Astrocyte (in vitro differentiated cells and primary cell): ENCODE results near the gene ELSPBP1. TPM values are rescaled to one million over a fixed set of nuclear protein-coding genes. Genes with fewer than 3 reads are reported as not detected.

Experiments
- DNase-seq: peaks from one replicate; pipeline ENCODE4 v3.0.0-alpha.2; 2010; ENCODE audit warnings: low read depth
- FAIRE-seq: peaks from 2 replicates; lab custom pipeline; 2011; peaks lifted over from hg19 to GRCh38; lab: Jason Lieb, UNC
- H2AFZ ChIP-seq: 2 replicates; pipeline ENCODE4 v1.6.0; 2012; ENCODE audit warnings: low read depth, low read length, inconsistent platforms
- H3K27ac ChIP-seq: 2 replicates; pipeline ENCODE4 v1.5.1; 2011; ENCODE audit warnings: low read depth, low read length, inconsistent platforms
- H3K27me3 ChIP-seq: 2 replicates; pipeline ENCODE4 v1.6.0; 2011; ENCODE audit warnings: low read length, inconsistent platforms; ENCODE audit not compliant: insufficient read depth
- H3K36me3 ChIP-seq: 2 replicates; pipeline ENCODE4 v1.5.1; 2011; ENCODE audit warnings: low read length, inconsistent platforms; ENCODE audit not compliant: insufficient read depth
- H3K4me1 ChIP-seq: 2 replicates; pipeline ENCODE4 v1.5.1; 2011; ENCODE audit warnings: low read length, inconsistent platforms; ENCODE audit not compliant: insufficient read depth
- H3K4me2 ChIP-seq: 2 replicates; pipeline ENCODE4 v1.6.0; 2012; ENCODE audit warnings: low read length, inconsistent platforms
- H3K4me3 ChIP-seq: 2 replicates; pipeline ENCODE4 v1.5.1; 2011; ENCODE audit warnings: low read depth, mild to moderate bottlenecking, low read length, inconsistent platforms; ENCODE audit not compliant: insufficient read depth
- H3K79me2 ChIP-seq: 2 replicates; pipeline ENCODE4 v1.6.0; 2012; ENCODE audit warnings: mild to moderate bottlenecking, low read length, inconsistent platforms; ENCODE audit not compliant: insufficient read depth
- H3K9ac ChIP-seq: 2 replicates; pipeline ENCODE4 v1.6.0; 2012; ENCODE audit warnings: mild to moderate bottlenecking, low read length, inconsistent platforms
- H3K9me3 ChIP-seq: 2 replicates; pipeline ENCODE4 v1.5.1; 2012; ENCODE audit warnings: low read depth, mild to moderate bottlenecking, low read length, inconsistent platforms; ENCODE audit not compliant: insufficient read depth
- H4K20me1 ChIP-seq: 2 replicates; pipeline ENCODE4 v1.6.0; 2012; ENCODE audit warnings: low read length, inconsistent platforms; ENCODE audit not compliant: insufficient read depth
- H3K27ac Mint-ChIP-seq: one replicate; pipeline ENCODE4 v1.8.0; 2021; ENCODE audit warnings: mild to moderate bottlenecking, mixed read lengths; ENCODE audit not compliant: unreplicated experiment
- H3K27me3 Mint-ChIP-seq: one replicate; pipeline ENCODE4 v1.8.0; 2021; ENCODE audit warnings: low read depth, mixed read lengths; ENCODE audit not compliant: unreplicated experiment
- H3K36me3 Mint-ChIP-seq: one replicate; pipeline ENCODE4 v1.8.0; 2021; ENCODE audit warnings: low read depth, mixed read lengths; ENCODE audit not compliant: unreplicated experiment
- H3K4me1 Mint-ChIP-seq: one replicate; pipeline ENCODE4 v1.8.0; 2021; ENCODE audit warnings: low read depth, mixed read lengths; ENCODE audit not compliant: unreplicated experiment
- H3K4me3 Mint-ChIP-seq: one replicate; pipeline ENCODE4 v1.8.0; 2021; ENCODE audit warnings: mild to moderate bottlenecking, moderate library complexity, mixed read lengths; ENCODE audit not compliant: unreplicated experiment
- H3K9me3 Mint-ChIP-seq: one replicate; pipeline ENCODE4 v1.8.0; 2021; ENCODE audit warnings: mild to moderate bottlenecking, mixed read lengths; ENCODE audit not compliant: unreplicated experiment
- EZH2 ChIP-seq: IDR thresholded peaks from 2 replicates; pipeline ENCODE4 v1.6.1; 2012; ENCODE audit warnings: mild to moderate bottlenecking, low read length, inconsistent platforms; ENCODE audit not compliant: insufficient read depth
- total RNA-seq: library from RNA; stranded (reverse); gene quantifications from 2 replicates; pipeline ENCODE4 v1.2.1, GENCODE V29; 2021
- TF ChIP-seq, protein P1 (sequence below): IDR thresholded peaks from 2 replicates; pipeline ENCODE4 v1.5.1; 2011; ENCODE audit warnings: low read depth, mild to moderate bottlenecking, inconsistent platforms, low read length, moderate library complexity; ENCODE audit not compliant: insufficient read depth

Gene ELSPBP1
- total RNA-seq, 1 donor from 2014 or later: not detected

GRCh38 chr19:48060381-48060780 is 65.9 kb downstream of the ELSPBP1 start:
- Mint-ChIP-seq H3K4me3 (no peak overlapping the region), H3K9me3 (peaks cover 6% of the 10 kb centered on the region), H3K27ac (no peak overlapping the region), H3K36me3 (no peaks in the 10 kb centered on the region), H3K27me3 (peaks cover 7% of the 10 kb centered on the region), H3K4me1 (no peaks in the 10 kb centered on the region)
- Histone ChIP-seq H3K4me1 (no peaks in the 10 kb centered on the region), H3K9ac (no peak overlapping the region), H3K4me2 (no peak overlapping the region), H3K79me2 (no peaks in the 10 kb centered on the region), H4K20me1 (no peaks in the 10 kb centered on the region), H3K27me3 (no peaks in the 10 kb centered on the region), H2AFZ (no peak overlapping the region), H3K4me3 (no peak overlapping the region), H3K36me3 (no peaks in the 10 kb centered on the region), H3K9me3 (no peaks in the 10 kb centered on the region), H3K27ac (no peak overlapping the region)
- DNase-seq (no peak), FAIRE-seq (no peak)
- TF ChIP-seq, protein P1, sequence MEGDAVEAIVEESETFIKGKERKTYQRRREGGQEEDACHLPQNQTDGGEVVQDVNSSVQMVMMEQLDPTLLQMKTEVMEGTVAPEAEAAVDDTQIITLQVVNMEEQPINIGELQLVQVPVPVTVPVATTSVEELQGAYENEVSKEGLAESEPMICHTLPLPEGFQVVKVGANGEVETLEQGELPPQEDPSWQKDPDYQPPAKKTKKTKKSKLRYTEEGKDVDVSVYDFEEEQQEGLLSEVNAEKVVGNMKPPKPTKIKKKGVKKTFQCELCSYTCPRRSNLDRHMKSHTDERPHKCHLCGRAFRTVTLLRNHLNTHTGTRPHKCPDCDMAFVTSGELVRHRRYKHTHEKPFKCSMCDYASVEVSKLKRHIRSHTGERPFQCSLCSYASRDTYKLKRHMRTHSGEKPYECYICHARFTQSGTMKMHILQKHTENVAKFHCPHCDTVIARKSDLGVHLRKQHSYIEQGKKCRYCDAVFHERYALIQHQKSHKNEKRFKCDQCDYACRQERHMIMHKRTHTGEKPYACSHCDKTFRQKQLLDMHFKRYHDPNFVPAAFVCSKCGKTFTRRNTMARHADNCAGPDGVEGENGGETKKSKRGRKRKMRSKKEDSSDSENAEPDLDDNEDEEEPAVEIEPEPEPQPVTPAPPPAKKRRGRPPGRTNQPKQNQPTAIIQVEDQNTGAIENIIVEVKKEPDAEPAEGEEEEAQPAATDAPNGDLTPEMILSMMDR: no peak
- TF ChIP-seq EZH2: no peak

DNA sequence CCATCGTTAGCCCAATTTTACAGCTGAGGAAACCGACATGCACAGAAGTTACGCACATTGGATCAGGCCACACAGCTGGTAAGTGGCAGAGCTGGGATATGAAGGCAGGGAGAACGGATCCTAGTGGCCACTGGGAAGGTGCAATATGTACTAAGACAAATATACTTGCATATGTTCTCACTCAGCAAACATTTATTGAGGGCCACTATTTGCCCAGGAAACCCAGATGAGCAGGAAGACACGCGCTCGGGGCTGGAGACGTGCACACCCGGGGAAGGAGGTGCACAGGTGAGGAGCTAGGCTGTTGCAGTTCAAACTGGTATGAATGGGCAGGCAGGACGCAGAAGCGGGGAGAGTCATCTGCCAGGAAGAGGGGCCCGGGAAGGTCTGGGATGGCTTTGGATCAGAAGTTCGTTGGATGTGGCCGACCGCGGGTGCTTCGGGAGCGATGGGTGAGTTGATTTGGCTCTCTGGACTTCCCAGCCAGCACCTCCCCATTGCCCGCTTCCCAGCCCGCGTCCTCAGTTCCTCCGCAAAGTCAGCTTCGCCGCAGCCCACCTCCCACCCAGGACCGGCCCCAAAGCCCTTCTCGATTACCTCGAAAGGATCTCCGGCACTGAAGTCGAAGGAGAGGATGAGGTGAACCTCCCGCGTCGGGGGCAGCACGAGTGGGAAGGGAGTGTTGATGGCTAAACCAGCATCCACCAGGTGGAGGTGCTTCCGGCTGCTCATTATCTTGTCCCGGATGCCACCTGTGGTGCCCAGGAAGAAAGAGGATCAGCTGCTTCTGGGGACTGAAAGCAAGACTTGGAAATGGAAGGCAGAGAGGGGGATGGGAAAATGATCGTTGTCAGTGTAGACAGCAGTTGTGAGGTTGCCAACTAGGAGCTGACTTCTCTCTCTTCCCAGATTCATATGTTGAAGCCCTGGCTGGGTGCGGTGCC is 67.2 kb downstream of the ELSPBP1 start:
- no peak overlapping the region for H3K4me3 Mint-ChIP-seq
- Histone ChIP-seq H3K27ac (no peak overlapping the region), H3K9ac (no peak overlapping the region), H3K4me3 (no peak overlapping the region), H3K4me2 (no peak overlapping the region), H3K79me2 (no peaks in the 10 kb centered on the region), H2AFZ (no peak overlapping the region), H3K27me3 (no peaks in the 10 kb centered on the region), H3K36me3 (no peaks in the 10 kb centered on the region), H4K20me1 (no peaks in the 10 kb centered on the region), H3K4me1 (no peaks in the 10 kb centered on the region), H3K9me3 (no peaks in the 10 kb centered on the region)
- TF ChIP-seq EZH2: no peak
- TF ChIP-seq, protein P1: no peak
- no peak for FAIRE-seq
- DNase-seq: no peak
- H3K9me3 Mint-ChIP-seq: peaks cover 6% of the 10 kb centered on the region
- H3K4me1 Mint-ChIP-seq: no peaks in the 10 kb centered on the region
- peaks cover 7% of the 10 kb centered on the region for H3K27me3 Mint-ChIP-seq
- no peak overlapping the region for H3K27ac Mint-ChIP-seq
- no peaks in the 10 kb centered on the region for H3K36me3 Mint-ChIP-seq

DNA sequence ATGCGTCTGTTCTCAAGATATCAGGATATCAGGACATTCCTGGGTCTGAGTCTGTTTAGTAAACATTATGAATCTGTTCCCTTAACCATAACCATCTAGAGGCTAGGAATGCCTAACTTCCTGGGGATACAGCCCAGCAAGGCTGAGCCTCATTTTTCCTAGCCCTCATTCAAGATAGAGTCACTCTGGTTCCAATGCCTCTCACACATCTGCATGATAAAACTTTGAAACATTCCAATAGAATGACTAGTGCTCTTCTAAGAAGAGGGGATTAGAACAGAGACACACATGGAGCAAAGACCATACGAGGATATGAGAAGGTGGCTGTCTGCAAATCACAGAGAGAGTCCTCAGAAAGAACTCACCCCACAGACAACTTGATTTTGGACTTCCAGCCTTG is 70.1 kb downstream of the ELSPBP1 start:
- Mint-ChIP-seq H3K36me3 (no peaks in the 10 kb centered on the region), H3K27me3 (peaks cover 7% of the 10 kb centered on the region), H3K4me3 (no peak overlapping the region), H3K9me3 (peaks cover 6% of the 10 kb centered on the region), H3K27ac (no peak overlapping the region), H3K4me1 (no peaks in the 10 kb centered on the region)
- H3K27ac ChIP-seq: no peak overlapping the region
- no peaks in the 10 kb centered on the region for H3K27me3 ChIP-seq
- DNase-seq: peak; percentile 3
- H3K4me1 ChIP-seq: no peaks in the 10 kb centered on the region
- no peaks in the 10 kb centered on the region for H4K20me1 ChIP-seq
- no peaks in the 10 kb centered on the region for H3K36me3 ChIP-seq
- no peak overlapping the region for H3K4me3 ChIP-seq
- H3K4me2 ChIP-seq: no peak overlapping the region
- no peak for FAIRE-seq
- H3K9ac ChIP-seq: no peak overlapping the region
- H3K9me3 ChIP-seq: no peaks in the 10 kb centered on the region
- no peaks in the 10 kb centered on the region for H3K79me2 ChIP-seq
- no peak overlapping the region for H2AFZ ChIP-seq
- TF ChIP-seq, protein P1: no peak
- TF ChIP-seq EZH2: no peak
